ENCODE measurements around the gene DNM3. TPM values are rescaled to one million over a fixed set of nuclear protein-coding genes. Genes with fewer than 3 reads are reported as not detected.

DNM3 gene
- total RNA-seq, 1 experiment from 2014 or later, result 2.7 TPM

- Histone ChIP-seq H3K14ac (ENCODE audit: insufficient read depth, low read length) (no peak overlapping the region), H4K8ac (replicated peaks; ENCODE audit: insufficient read length, low read depth, low read length) (no peak overlapping the region), H2AFZ (ENCODE audit: low read length) (no peak overlapping the region), H3K27me3 (ENCODE audit: insufficient read depth, low read length) (no peaks in the 10 kb centered on the region), H4K91ac (ENCODE audit: insufficient read length, low read depth, low read length) (no peak overlapping the region), H3K23me2 (ENCODE audit: insufficient read length, low read depth, low read length, poor library complexity, severe bottlenecking) (no peaks in the 10 kb centered on the region), H2BK120ac (ENCODE audit: low read depth, low read length, poor library complexity, severe bottlenecking) (no peak overlapping the region), H2BK20ac (ENCODE audit: low read depth, low read length, poor library complexity, severe bottlenecking) (no peak overlapping the region), H2BK5ac (ENCODE audit: insufficient read length, low read length) (no peak overlapping the region), H4K20me1 (ENCODE audit: control insufficient read depth, insufficient read depth, insufficient read length) (no peaks in the 10 kb centered on the region), H3K56ac (ENCODE audit: insufficient read length, low read depth, low read length) (no peak overlapping the region), H3K79me1 (ENCODE audit: insufficient read depth, low read depth, low read length, poor library complexity, severe bottlenecking) (no peaks in the 10 kb centered on the region), H3K23ac (ENCODE audit: insufficient read length, low read depth, low read length) (no peak overlapping the region), H3T11ph (ENCODE audit: low read length) (no peak overlapping the region), H3K18ac (ENCODE audit: insufficient read length, low read depth, low read length) (no peak overlapping the region), H3K4me1 (ENCODE audit: insufficient read depth, low read length) (no peaks in the 10 kb centered on the region), H2BK15ac (ENCODE audit: low read depth, low read length) (no peak overlapping the region), H2AK5ac (ENCODE audit: insufficient read length, low read length) (no peak overlapping the region), H3K79me2 (ENCODE audit: insufficient read depth, low read length) (no peaks in the 10 kb centered on the region), H2BK12ac (ENCODE audit: insufficient read length, low read depth, low read length) (no peak overlapping the region), H3K9ac (ENCODE audit: extremely low read depth, insufficient read length, low read length) (no peak overlapping the region), H4K5ac (ENCODE audit: insufficient read length, low read depth, low read length) (no peak overlapping the region), H3K4ac (ENCODE audit: low read depth, low read length) (no peak overlapping the region), H3K27ac (ENCODE audit: insufficient read length, low read depth, low read length) (no peak overlapping the region), H3K4me2 (ENCODE audit: insufficient read depth, insufficient read length, low read length) (no peak overlapping the region), H3K9me3 (ENCODE audit: control insufficient read depth, low read depth, low read length) (no peaks in the 10 kb centered on the region)
- Mint-ChIP-seq H3K27ac (no peak overlapping the region), H3K4me3 (no peak overlapping the region), H3K4me1 (peaks cover 10 to 18% of the 10 kb centered on the region in 2 experiments), H3K9me3 (no peaks in the 10 kb centered on the region), H3K27me3 (ENCODE audit: low read depth) (no peaks in the 10 kb centered on the region), H3K36me3 (ENCODE audit: insufficient read depth in 1 of 3, low read depth in 3 of 3) (no peaks in the 10 kb centered on the region; a peak in 1 of 7 replicates)
- WGBS (ENCODE audit: extremely low coverage, insufficient read length, low lambda C conversion rate), result no CpG with 5 or more reads among the region's 1 CpG
- no peak for DNase-seq
- TF ChIP-seq CTCF (conservative IDR thresholded peaks at IDR 0.05), result no peak
These were observed 430.8 kb downstream of the DNM3 start for GRCh38 chr1:172272087-172272486.
